Left renal cortex interstitium (tissue), 4 donors: ENCODE data around the gene WWOX. TPM values are rescaled to one million over a fixed set of nuclear protein-coding genes. Genes with fewer than 3 reads are reported as not detected.

Source experiments
- DNase-seq, 4 donors: peaks; one replicate each; pipeline ENCODE4 v3.0.0-alpha.2; 2013; ENCODE audit warnings: low read depth in 4 of 4, low spot score in 2 of 4, missing footprints in 1 of 4
- polyA plus RNA-seq, 4 donors: library from polyadenylated mRNA; unstranded; fragments of 120-200 nt; gene quantifications; one replicate each; pipeline ENCODE4 v1.2.1, GENCODE V29; 2013; ENCODE audit not compliant: insufficient read length in 4 of 4

The WWOX gene
- polyA plus RNA-seq, 4 donors, result 32.7 to 42.3 (median 37.2) TPM

GRCh38 chr16:78290395-78290794 is 190.9 kb downstream of the WWOX start:
- no peak for DNase-seq

- DNase-seq, result no peak
Observed at GRCh38 chr16:78290872-78291591, 191.6 kb downstream of the WWOX start.

DNA sequence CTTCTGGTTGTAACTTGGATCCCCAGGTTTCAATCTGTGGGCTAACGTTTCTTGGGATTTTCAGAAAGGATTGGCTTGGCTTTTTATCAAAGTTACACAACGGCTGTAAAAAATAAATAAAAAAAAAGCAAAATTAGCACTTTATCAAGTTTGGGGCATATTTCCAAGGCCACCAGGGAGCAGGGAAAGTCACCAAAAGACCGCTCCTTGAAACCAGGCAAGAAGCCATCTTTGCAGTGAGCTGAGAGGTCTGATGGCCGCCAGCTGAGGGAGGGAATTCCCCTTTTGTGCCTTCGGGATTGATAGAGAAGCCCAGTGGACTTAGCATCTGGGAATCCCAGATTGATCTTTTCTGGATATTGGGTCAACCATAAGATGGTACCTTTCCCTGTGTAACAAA is 192.2 kb downstream of the WWOX start:
- DNase-seq, result no peak

DNA sequence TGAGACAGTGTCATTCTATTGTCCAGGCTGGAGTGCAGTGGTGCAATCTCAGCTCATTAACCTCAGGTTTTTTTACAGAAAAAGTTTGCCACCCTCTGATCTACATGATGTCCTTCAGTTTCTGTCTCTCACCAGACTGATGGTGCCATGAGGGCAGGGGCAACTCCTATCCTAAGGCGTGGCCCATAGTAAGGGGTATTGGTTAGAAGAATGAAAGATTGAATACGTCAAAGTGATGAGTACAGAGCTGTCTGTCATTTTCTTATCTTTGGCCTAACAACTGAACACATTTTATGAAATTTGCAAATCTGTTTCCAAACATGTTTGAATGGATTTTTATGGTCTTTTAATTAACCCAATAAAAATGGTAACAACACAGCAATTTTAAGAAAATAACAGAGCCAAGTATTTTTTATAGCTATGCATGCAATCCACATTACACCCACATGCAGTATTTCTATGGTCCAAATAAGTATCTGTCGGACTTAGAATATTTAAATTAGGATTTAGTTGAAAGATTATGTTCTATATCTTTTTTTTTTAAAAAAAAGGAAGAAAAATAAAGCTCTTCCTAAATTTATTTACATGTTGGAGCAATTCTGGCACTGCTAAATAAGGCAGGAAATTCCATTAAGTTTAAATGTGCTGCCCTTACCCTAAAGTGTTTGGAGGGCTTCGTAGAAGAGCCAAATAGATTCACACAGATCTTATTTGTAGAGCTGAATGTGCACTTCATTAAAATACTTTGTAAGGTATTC is 192.8 kb downstream of the WWOX start:
- DNase-seq, result no peak

DNA sequence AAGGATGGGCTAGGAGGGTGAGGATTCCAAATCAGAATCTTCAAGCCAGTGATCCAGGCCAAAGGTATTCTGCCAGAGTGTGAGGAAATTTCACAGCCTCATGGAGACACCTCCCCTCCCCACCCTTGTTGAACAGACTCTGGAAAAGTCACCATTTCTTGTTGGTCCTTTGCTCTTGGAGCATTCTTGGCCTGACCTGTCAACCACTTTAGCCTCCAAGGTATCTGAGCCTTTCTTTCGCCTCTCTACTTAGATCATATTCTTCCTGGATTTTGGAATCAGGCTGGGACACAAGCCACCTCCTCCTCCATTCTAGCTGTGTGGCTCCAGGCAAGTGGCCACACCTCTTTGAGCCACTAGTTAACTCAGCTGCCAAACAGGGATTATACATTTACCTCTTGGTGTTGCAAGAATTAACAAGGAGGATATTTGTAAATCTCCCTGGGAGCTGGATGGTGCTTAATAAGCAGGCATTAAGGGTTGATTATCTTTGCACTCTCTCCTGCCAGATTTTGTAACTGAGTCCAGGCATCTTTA is 193.5 kb downstream of the WWOX start:
- DNase-seq, result no peak

DNA sequence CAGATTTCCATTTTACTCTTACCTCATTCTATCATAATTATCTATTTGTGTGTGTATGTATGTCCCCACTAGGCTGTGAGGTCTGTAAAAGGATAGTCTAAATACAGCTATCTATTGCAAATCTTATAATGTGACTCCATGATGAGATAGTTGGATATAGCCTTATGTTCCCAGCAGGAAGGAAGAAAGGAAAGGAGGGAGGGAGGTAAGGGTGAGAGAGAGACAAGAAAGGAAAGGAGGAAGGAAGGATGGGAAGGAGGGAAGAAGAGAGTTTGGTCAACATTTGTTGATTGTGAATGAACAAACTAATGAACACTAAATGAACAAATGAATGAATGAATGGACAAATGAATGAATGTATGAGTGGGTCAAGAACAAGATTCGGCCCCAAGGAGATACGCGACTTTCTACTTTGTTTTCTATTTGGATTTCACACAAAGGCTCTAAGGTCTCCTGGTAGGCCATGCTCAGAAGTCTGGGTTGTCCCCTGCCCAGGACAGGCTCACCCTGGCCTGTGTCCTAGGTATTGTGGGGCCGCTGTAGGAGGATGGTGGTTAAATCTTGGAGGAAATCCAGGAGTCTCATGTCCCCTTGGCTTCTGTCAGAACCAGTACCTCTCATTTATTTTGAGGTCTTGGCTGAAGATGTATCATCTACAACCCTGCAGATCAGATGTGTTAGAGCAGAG is 195.2 kb downstream of the WWOX start:
- no peak for DNase-seq

DNA sequence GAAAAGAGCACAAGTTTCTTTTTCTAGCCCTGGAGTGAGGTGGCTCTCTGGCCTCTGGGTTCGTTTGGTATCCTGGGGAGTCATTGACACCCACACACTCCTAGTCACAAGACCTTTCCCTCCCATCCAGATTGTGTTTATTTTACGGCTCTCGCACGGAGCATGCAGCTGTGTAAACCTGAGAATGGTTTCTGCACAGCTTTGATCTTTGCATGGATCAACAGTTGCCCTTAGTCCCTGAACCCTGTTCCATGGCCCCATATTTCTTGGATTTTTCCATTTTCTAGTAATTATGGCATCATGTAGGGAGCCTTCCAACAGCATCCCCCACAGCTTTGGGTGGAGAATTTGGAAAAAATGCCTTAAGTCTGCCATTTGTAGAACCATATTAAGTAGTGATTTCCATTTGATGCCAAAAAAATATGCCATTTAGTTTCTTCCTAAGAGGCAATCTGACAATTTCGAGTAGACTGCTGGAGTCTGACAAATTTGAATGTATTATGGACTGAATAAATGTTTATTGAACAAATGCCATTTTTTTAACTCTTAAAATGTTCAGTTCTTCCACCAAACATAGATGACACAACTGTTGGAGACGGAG is 197.7 kb downstream of the WWOX start:
- DNase-seq, result no peak

DNA sequence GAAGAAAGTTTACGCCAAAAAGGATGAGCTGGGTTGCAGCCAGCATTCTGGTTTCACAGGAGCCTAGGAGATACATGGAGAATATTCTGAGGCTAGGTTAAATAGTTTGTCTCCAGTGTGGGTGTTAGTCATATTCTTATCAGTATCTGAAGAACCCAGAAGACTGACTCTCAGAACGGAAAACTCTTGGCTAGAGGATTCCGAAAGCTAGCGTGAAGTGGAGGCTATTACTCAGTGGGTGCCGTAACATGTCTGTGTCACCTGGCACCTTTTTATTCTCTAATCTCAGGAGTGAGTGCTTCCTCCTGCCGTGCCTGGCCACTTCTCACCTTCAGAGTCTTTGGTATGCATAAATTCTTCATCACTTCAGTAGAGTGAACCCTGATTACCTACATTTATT is 199.5 kb downstream of the WWOX start:
- DNase-seq, result no peak

DNA sequence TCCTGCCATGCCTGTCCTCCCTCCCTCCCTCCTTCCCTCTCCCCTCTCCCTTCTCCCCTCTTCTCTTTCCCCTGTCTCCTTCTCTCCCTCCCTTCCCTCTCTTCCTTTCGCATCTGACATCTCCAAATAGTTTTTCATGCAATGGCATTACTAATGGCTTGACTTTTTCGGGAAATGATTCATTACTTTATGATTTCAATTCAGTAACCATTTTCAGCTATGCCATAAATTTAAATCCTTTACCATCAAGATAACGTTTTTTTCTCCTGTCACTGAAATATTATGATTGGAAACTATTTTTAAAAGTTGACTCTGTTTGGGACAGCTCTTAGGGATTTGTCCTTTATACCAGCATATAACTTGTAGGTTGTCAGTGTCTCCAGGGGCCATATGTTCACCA is 201.0 kb downstream of the WWOX start:
- no peak for DNase-seq

DNA sequence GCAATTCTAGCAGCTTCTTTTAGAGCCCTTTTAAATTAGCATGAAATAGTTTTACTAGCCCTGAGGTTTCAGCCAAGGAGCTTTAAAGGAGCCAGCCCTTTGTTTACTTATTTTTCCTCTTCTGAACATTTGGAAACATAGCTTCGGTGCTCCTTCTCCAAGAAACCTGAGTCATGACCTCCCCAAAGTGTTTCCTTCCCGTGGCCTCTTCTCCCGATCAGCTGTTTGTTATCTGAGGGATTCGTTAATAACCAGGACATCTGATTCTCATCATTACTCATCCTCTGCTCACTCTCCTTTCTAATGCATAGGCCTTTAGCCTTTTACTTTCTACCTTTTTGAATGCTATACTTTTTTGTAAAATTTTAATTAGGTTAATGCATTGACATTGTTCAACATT is 204.5 kb downstream of the WWOX start:
- DNase-seq, result no peak

DNA sequence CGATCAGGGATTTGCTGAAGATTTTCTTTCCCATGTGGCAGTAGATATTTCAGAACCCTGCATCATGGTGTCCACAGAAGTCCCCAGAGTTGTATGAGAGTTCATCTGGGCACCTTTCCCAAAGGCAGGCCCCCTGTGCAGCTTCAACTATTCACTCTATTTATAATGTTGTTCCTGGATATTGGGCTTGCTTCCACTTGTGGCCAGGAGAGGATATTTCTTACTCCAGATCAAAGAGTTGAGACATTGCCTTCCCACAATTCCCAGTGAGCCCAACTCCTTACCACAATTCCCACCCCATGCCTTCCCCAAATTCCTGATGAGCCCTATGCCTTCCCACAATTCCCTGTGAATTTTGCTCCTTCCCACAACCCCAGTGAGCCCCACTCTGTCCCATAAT is 206.9 kb downstream of the WWOX start:
- DNase-seq, result no peak

DNA sequence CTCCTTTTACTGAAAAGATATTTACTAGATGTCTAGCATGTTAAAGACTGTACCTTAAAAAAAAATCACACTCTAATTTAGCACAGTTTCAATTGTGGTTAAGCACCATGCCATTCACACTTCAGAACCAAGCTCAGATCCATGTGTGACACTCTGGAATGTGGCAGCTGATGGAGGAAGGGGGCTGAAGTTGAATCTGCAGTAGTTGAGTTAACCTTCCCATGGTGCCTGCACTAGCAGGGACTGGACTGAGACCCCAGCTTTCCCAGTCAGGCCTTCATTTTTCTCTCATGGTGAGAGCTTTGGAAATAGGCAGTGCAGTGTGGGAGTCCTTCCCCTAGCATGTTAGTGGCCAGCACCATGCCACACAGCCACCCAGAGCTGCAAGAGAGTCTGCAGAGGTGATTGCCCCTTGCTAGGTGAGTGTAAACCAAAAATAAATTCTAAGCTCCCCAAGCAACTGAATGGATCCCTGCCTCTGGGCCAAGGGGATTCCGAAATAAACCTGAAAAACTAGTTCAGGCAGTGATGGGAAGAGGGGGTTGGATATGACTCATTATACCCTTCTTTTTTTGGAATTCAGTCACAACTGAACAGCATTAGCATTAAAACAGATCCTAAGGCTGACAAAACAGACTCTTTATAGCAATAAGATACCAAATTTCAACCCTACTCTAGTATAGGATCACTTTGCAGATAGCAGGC is 208.5 kb downstream of the WWOX start:
- DNase-seq, result no peak

- no peak for DNase-seq
Observed at GRCh38 chr16:78309763-78310162, 210.3 kb downstream of the WWOX start.

GRCh38 chr16:78310196-78310595 is 210.7 kb downstream of the WWOX start:
- no peak for DNase-seq

GRCh38 chr16:78310990-78311561 is 211.6 kb downstream of the WWOX start:
- peak in 1 of 4 donors; percentile 71 for DNase-seq

DNA sequence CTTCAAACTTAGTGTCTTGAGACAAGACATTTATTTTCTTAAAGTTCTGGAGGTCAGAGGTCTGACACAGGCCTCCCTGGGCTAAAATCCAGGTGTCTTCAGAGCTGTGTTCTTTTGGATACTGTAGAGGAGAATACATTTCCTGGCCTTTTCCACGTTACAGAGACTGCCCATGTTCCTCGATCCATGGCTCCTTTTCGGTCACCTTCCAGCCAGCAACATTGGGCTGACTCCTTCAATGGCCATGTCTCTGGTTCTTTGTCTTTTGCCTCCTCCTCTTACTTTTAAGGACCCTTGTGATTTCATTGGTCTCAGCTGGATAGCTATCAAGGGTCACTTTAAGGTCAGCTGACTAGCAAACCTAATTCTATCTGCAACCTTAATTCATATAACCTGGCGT is 212.4 kb downstream of the WWOX start:
- no peak for DNase-seq

GRCh38 chr16:78317564-78318240 is 218.2 kb downstream of the WWOX start:
- no peak for DNase-seq

DNA sequence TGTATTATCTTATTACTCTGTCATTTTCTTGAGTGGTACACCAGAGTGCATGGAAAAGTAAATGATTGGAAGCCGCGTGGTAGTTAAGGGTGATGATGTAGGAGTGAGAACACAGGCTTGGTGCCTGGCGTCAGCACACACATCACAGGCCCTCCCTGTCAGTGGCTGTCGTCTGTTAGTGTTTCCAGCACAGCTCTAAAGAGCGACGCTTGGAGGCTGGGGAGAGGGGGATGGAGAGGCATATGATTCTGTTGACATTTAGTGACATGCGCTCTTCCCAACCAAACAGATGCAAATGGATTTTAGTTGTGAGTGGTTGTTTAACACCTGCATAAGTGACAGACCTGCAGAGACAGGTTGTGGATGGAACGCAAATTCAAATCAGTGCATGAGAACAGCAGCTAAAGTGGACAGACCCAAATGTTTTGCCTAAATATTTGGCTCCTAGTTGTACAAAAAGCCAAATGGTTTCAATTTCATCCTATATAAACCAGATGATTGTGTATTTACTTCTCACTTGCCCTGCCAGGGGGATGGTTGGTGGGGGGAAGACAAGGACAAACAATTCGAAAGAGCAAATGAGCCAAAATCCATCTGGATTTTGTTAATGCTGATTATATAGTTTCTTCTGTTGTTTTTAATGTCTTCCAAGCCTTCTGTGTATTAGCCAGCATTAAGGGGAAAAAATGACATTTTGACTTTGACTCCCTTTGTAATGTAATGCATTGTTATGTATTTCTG is 222.3 kb downstream of the WWOX start:
- no peak for DNase-seq

GRCh38 chr16:78323315-78323714 is 223.9 kb downstream of the WWOX start:
- DNase-seq, result no peak
